Mesodermal cell (in vitro differentiated cells): ENCODE data around the gene ARSH.
"Not testable (repeated sequence)": the region's sequence is repeated elsewhere in the genome, so short reads cannot be mapped to it uniquely, and the experiment has no call there.

Experiments used
- H3K27ac ChIP-seq: 2 replicates; pipeline ENCODE4 v1.7.0; 2013; ENCODE audit warnings: mild to moderate bottlenecking, low read depth, low read length, moderate library complexity; ENCODE audit not compliant: severe bottlenecking
- H3K36me3 ChIP-seq: 2 replicates; pipeline ENCODE4 v1.7.1; 2013; ENCODE audit warnings: mild to moderate bottlenecking, low read length, moderate library complexity; ENCODE audit not compliant: control insufficient read depth, insufficient read depth
- H3K4me1 ChIP-seq: one replicate; pipeline ENCODE4 v1.7.1; 2013; ENCODE audit warnings: mild to moderate bottlenecking, low read length; ENCODE audit not compliant: insufficient read depth, control insufficient read depth, poor library complexity, severe bottlenecking
- H3K4me3 ChIP-seq: 2 replicates; pipeline ENCODE4 v1.7.0; 2013; ENCODE audit warnings: low read length, control low read depth, mild to moderate bottlenecking; ENCODE audit not compliant: insufficient read depth, poor library complexity, severe bottlenecking; ENCODE audit errors: extremely low read depth
- H3K9me3 ChIP-seq: 2 replicates; pipeline ENCODE4 v1.7.1; 2013; ENCODE audit warnings: mild to moderate bottlenecking, low read length, moderate library complexity; ENCODE audit not compliant: control insufficient read depth
- WGBS, 2 experiments: methylation state at CpG; one replicate each; pipeline ENCODE4 v1.1.5; 2013; ENCODE audit warnings: missing lambda C conversion rate in 2 of 2; ENCODE audit not compliant: insufficient coverage in 2 of 2; 5-methylcytosine and 5-hydroxymethylcytosine counted together

ARSH gene

GRCh38 chrX:2967998-2968909, 38.1 kb upstream of the ARSH start:
- 83 to 88% methylated on average over 9 to 18 of the region's 27 CpGs for WGBS, 2 experiments
- H3K4me1 ChIP-seq, result peaks cover 18% of the 10 kb centered on the region
- H3K36me3 ChIP-seq, result no peaks in the 10 kb centered on the region
- peak overlapping the region; percentile 57 for H3K27ac ChIP-seq
- H3K9me3 ChIP-seq, result no peaks in the 10 kb centered on the region
- no peak overlapping the region for H3K4me3 ChIP-seq

- Histone ChIP-seq H3K36me3 (no peaks in the 10 kb centered on the region), H3K9me3 (no peaks in the 10 kb centered on the region), H3K4me3 (no peak overlapping the region), H3K4me1 (peaks cover 18% of the 10 kb centered on the region), H3K27ac (no peak overlapping the region)
- 100% methylated on average over 1 of the region's 6 CpGs for WGBS, 2 experiments
These were observed 37.3 kb upstream of the ARSH start for GRCh38 chrX:2969021-2969420.

GRCh38 chrX:2972391-2972790, 34.0 kb upstream of the ARSH start:
- WGBS, 2 experiments, result 100% methylated on average over 1 to 3 of the region's 6 CpGs
- H3K9me3 ChIP-seq, result no peaks in the 10 kb centered on the region

GRCh38 chrX:2974961-2975360, 31.4 kb upstream of the ARSH start:
- Histone ChIP-seq H3K27ac (no peak overlapping the region), H3K36me3 (no peaks in the 10 kb centered on the region), H3K4me1 (no peaks in the 10 kb centered on the region), H3K9me3 (no peaks in the 10 kb centered on the region), H3K4me3 (no peak overlapping the region)
- no CpG with 5 or more reads among the region's 1 CpG for WGBS, 2 experiments

More at GRCh38 chrX:2972391-2972790, 34.0 kb upstream of the ARSH start:
- Histone ChIP-seq H3K36me3 (no peaks in the 10 kb centered on the region), H3K4me3 (no peak overlapping the region), H3K27ac (no peak overlapping the region), H3K4me1 (peaks cover 9% of the 10 kb centered on the region)

- 100% methylated on average over 2 of the region's 4 CpGs for WGBS, 2 experiments
- not testable (repeated sequence) for H3K9me3 ChIP-seq, H3K4me3 ChIP-seq, H3K27ac ChIP-seq, H3K36me3 ChIP-seq, H3K4me1 ChIP-seq
These were observed 27.7 kb upstream of the ARSH start for GRCh38 chrX:2978639-2979038.

- Histone ChIP-seq H3K9me3 (no peaks in the 10 kb centered on the region), H3K27ac (no peak overlapping the region), H3K36me3 (no peaks in the 10 kb centered on the region), H3K4me3 (no peak overlapping the region), H3K4me1 (no peaks in the 10 kb centered on the region)
- 83% methylated on average over 1 of the region's 4 CpGs; no CpG with 5 or more reads in 1 of the 2 experiments for WGBS, 2 experiments
These were observed 22.0 kb upstream of the ARSH start for GRCh38 chrX:2984342-2984741.

GRCh38 chrX:2989565-2989964, 16.8 kb upstream of the ARSH start:
- WGBS, 2 experiments, result no CpG with 5 or more reads among the region's 2 CpGs
- H3K36me3 ChIP-seq, result no peaks in the 10 kb centered on the region

GRCh38 chrX:3010532-3010931, 4.2 kb downstream of the ARSH start:
- H3K4me1 ChIP-seq, result no peaks in the 10 kb centered on the region
- no peaks in the 10 kb centered on the region for H3K9me3 ChIP-seq
- no peak overlapping the region for H3K27ac ChIP-seq
- WGBS, 2 experiments, result 67 to 100% methylated on average over 1 of the region's 2 CpGs
- H3K36me3 ChIP-seq, result no peaks in the 10 kb centered on the region
- H3K4me3 ChIP-seq, result no peak overlapping the region

More at GRCh38 chrX:2989565-2989964, 16.8 kb upstream of the ARSH start:
- Histone ChIP-seq H3K9me3 (no peaks in the 10 kb centered on the region), H3K4me3 (no peak overlapping the region), H3K4me1 (no peaks in the 10 kb centered on the region), H3K27ac (no peak overlapping the region)

- Histone ChIP-seq H3K4me1 (no peaks in the 10 kb centered on the region), H3K36me3 (no peaks in the 10 kb centered on the region), H3K9me3 (no peaks in the 10 kb centered on the region), H3K4me3 (no peak overlapping the region), H3K27ac (no peak overlapping the region)
These were observed 11.1 kb downstream of the ARSH start for GRCh38 chrX:3017492-3017891.

- 92 to 100% methylated on average over 1 to 4 of the region's 8 CpGs for WGBS, 2 experiments
These were observed 17.8 kb downstream of the ARSH start for GRCh38 chrX:3024176-3024575.

GRCh38 chrX:3026074-3026815, 19.9 kb downstream of the ARSH start:
- no peaks in the 10 kb centered on the region for H3K36me3 ChIP-seq
- H3K27ac ChIP-seq, result no peak overlapping the region
- whole genome bisulfite sequencing, 2 experiments, result 93% methylated on average over 3 of the region's 10 CpGs
- no peaks in the 10 kb centered on the region for H3K4me1 ChIP-seq
- no peak overlapping the region for H3K4me3 ChIP-seq
- H3K9me3 ChIP-seq, result no peaks in the 10 kb centered on the region

More at GRCh38 chrX:3024176-3024575, 17.8 kb downstream of the ARSH start:
- Histone ChIP-seq H3K4me1 (no peaks in the 10 kb centered on the region), H3K4me3 (no peak overlapping the region), H3K27ac (no peak overlapping the region), H3K36me3 (no peaks in the 10 kb centered on the region), H3K9me3 (no peaks in the 10 kb centered on the region)
